Sigmoid colon (tissue), 7 donors: ENCODE measurements around the gene EID3. TPM values are rescaled to one million over a fixed set of nuclear protein-coding genes. Genes with fewer than 3 reads are reported as not detected.

ENCODE experiments used
- DNase-seq: peaks from one replicate; pipeline ENCODE4 v3.0.0-alpha.2; 2019
- H3K27ac ChIP-seq, 4 donors: fragments of 200-600 bp; sonication (generic); one replicate each; pipeline ENCODE4 v1.5.1; 2016 to 2019; ENCODE audit warnings: mild to moderate bottlenecking in 1 of 4
- H3K27me3 ChIP-seq, 3 donors: fragments of 200-600 bp; sonication (generic); one replicate each; pipeline ENCODE4 v1.5.1; 2019; ENCODE audit warnings: mild to moderate bottlenecking in 1 of 3
- H3K36me3 ChIP-seq, 4 donors: fragments of 200-600 bp; sonication (generic); one replicate each; pipeline ENCODE4 v1.5.1; 2016 to 2019
- H3K4me1 ChIP-seq, 4 donors: fragments of 200-600 bp; sonication (generic); one replicate each; pipeline ENCODE4 v1.5.1; 2017 to 2019
- H3K4me3 ChIP-seq, 4 donors: fragments of 200-600 bp; sonication (generic); one replicate each; pipeline ENCODE4 v1.5.1; 2017 to 2019; ENCODE audit warnings: mild to moderate bottlenecking in 2 of 4, moderate library complexity in 1 of 4
- H3K9me3 ChIP-seq, 4 donors: fragments of 200-600 bp in 3 of 4; sonication (generic) in 3 of 4; one replicate each; pipeline versions ENCODE4 v1.5.1 to v1.6.1; 2013 to 2019
- CTCF ChIP-seq, 4 experiments: fragments of 450-650 bp in 3 of 4; fragments of 200-600 bp in 1 of 4; IDR thresholded peaks; one replicate each; pipeline ENCODE4 v1.5.1; 2016 to 2019; ENCODE audit warnings: antibody characterized with exemption in 4 of 4, mild to moderate bottlenecking in 3 of 4, moderate library complexity in 2 of 4
- EP300 ChIP-seq, 4 donors: sonication (generic); formaldehyde crosslinking; IDR thresholded peaks; one replicate each; pipeline ENCODE4 v1.6.1; 2017; ENCODE audit warnings: antibody characterized with exemption in 4 of 4
- POLR2A ChIP-seq, 2 donors: fragments of 450-650 bp; IDR thresholded peaks; one replicate each; pipeline ENCODE4 v1.6.1; 2016; ENCODE audit warnings: antibody characterized with exemption in 2 of 2, mild to moderate bottlenecking in 2 of 2, moderate library complexity in 2 of 2
- POLR2AphosphoS5 ChIP-seq, 4 donors: sonication (generic); formaldehyde crosslinking; IDR thresholded peaks; one replicate each; pipeline ENCODE4 v1.6.1; 2017; ENCODE audit warnings: antibody characterized with exemption in 4 of 4
- WGBS, 2 donors: extraction: QIAGEN DNeasy Blood & Tissue Kit; methylation state at CpG; one replicate each; pipeline ENCODE4 v1.1.7; 2013; 5-methylcytosine and 5-hydroxymethylcytosine counted together
- intact Hi-C: fragments of 100-400 bp; cut with DNase I; formaldehyde crosslinking; loops from one replicate; pipeline ENCODE4 v1.15.1; 2023
- polyA plus RNA-seq, 3 donors: library from polyadenylated mRNA; stranded (reverse); fragments of 200-250 nt; gene quantifications; one replicate each; pipeline ENCODE4 v1.2.3, GENCODE V29; 2013
- total RNA-seq, 4 donors: library from RNA; depleted of rRNA; stranded (reverse); fragments of >200 nt; gene quantifications; one replicate each; pipeline ENCODE4 v1.1.0, GENCODE V29; 2016
- donor health status: healthy with polysubstance abuse.
- donor health status: Bipolar disorder and iron deficiency.
- donor health status: healthy.

Gene EID3
- total and polyA plus RNA-seq, 7 donors, result 0.46 to 21.9 (median 4.6) TPM

GRCh38 chr12:104294927-104295668, 8.4 kb upstream of the EID3 start:
- Histone ChIP-seq H3K4me3 (no peak overlapping the region), H3K27ac (peak overlapping the region in 3 of 4 donors; percentile 31 to 64 (median 48)), H3K4me1 (peaks cover 0 to 85% (median 83%) of the 10 kb centered on the region in 4 donors), H3K36me3 (peaks cover 11 to 58% (median 19%) of the 10 kb centered on the region in 4 donors), H3K9me3 (no peaks in the 10 kb centered on the region), H3K27me3 (no peaks in the 10 kb centered on the region)
- 66 to 80% methylated on average over 9 of the region's 9 CpGs for WGBS, 2 donors
- TF ChIP-seq POLR2A (IDR thresholded peaks at IDR 0.05), result no peak
- TF ChIP-seq CTCF (IDR thresholded peaks at IDR 0.05), result no peak
- TF ChIP-seq EP300 (IDR thresholded peaks at IDR 0.05), result no peak
- no peak for TF ChIP-seq POLR2AphosphoS5 (IDR thresholded peaks at IDR 0.05)
- DNase-seq, result no peak
- intact Hi-C loops, result no loop called here

DNA sequence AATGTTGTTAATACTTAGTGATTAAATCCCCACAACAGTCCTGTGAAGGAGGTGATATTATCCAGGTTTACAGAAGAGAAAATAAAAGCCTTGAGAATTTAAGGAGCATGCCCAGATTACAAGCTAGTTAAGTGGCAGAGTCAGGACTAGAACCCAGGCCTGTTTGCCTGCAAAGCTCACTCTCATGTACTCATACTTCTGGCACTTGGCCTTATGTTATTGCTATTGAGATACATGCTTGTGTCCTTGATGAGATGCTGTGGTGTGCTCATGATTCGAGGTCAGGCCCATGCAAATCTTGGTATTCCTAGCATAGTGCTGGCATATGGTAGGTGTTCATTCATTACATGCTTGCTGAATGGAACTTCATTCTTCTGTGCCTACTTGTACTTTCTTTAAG, 7.6 kb upstream of the EID3 start:
- Histone ChIP-seq H3K27ac (peak overlapping the region in 2 of 4 donors; percentile 48 to 64), H3K9me3 (no peaks in the 10 kb centered on the region), H3K36me3 (peaks cover 11 to 55% (median 19%) of the 10 kb centered on the region in 4 donors), H3K4me1 (peaks cover 0 to 89% (median 81%) of the 10 kb centered on the region in 4 donors), H3K27me3 (no peaks in the 10 kb centered on the region), H3K4me3 (no peak overlapping the region)
- intact Hi-C loops, result no loop called here
- 90 to 92% methylated on average over 1 of the region's 1 CpG for WGBS, 2 donors
- TF ChIP-seq POLR2A (IDR thresholded peaks at IDR 0.05) (no peak), CTCF (IDR thresholded peaks at IDR 0.05) (no peak)
- no peak for DNase-seq

DNA sequence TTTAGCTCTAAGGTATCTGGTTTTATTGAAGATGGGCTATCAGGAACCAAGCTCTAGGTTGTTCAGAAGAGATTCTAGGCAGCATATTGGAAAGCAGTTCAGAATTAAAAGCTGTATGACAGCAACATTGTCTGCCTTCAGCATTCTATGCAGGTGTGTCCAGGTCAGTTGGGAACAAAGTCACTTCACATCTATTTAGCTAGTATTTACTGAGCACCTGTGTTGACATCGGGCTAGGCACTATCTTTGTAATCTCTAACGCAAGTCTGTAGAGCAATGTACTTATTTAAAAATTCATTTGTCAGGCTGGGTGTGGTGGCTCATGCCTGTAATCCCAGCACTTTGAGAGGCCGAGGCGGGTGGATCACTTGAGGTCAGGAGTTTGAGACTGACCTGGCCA, 6.8 kb upstream of the EID3 start:
- H3K9me3 ChIP-seq, result no peaks in the 10 kb centered on the region
- no peaks in the 10 kb centered on the region for H3K27me3 ChIP-seq
- TF ChIP-seq POLR2AphosphoS5 (IDR thresholded peaks at IDR 0.05), result no peak
- no peak for TF ChIP-seq EP300 (IDR thresholded peaks at IDR 0.05)
- TF ChIP-seq POLR2A (IDR thresholded peaks at IDR 0.05), result no peak
- TF ChIP-seq CTCF (IDR thresholded peaks at IDR 0.05), result no peak
- no peak for DNase-seq
- H3K4me1 ChIP-seq, result peaks cover 0 to 87% (median 77%) of the 10 kb centered on the region in 4 donors
- intact Hi-C loops, result no loop called here
- peak overlapping the region in 1 of 4 donors; percentile 88 for H3K27ac ChIP-seq
- 40 to 82% methylated on average over 4 of the region's 4 CpGs for WGBS, 2 donors
- H3K36me3 ChIP-seq, result peaks cover 7 to 47% (median 15%) of the 10 kb centered on the region in 4 donors
- H3K4me3 ChIP-seq, result no peak overlapping the region

DNA sequence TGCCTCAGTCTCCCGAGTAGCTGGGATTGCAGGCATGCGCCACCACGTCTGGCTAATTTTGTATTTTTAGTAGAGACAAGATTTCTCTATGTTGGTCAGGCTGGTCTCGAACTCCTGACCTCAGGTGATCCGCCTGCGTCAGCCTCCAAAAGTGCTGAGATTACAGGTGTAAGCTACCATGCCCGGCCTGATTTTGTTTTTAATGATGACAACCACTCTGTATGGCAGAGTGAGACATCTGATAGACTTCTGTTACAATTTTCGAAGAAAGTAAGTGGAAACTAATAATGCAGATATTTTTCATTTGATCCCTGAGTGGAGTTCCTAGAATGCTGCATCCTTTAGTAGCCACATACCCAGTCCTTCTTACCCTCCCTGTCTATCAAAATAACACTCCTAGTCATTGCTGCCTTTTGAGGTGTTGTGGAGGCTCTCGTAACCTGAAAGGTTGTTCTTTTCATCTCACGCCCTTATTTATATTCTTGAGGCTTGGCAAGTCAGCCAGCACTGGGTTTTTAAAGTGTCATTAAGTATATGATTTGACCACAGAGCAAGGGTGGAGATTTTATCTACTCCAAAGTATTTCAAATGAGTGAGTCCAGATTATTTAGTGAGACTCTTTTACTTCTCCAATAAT, 5.9 kb upstream of the EID3 start:
- intact Hi-C loops, result no loop called here
- Histone ChIP-seq H3K27me3 (no peaks in the 10 kb centered on the region), H3K9me3 (no peaks in the 10 kb centered on the region), H3K4me3 (no peak overlapping the region), H3K27ac (peak overlapping the region in 2 of 4 donors; percentile 38 to 88), H3K36me3 (peaks cover 0 to 38% (median 8%) of the 10 kb centered on the region in 4 donors), H3K4me1 (peaks cover 0 to 85% (median 70%) of the 10 kb centered on the region in 4 donors)
- WGBS, 2 donors, result 77 to 90% methylated on average over 10 of the region's 10 CpGs
- DNase-seq, result no peak
- TF ChIP-seq POLR2AphosphoS5 (IDR thresholded peaks at IDR 0.05) (no peak), POLR2A (IDR thresholded peaks at IDR 0.05) (no peak), CTCF (IDR thresholded peaks at IDR 0.05) (no peak), EP300 (IDR thresholded peaks at IDR 0.05) (no peak)
